Measurements from ENCODE around the gene VCL. TPM values are rescaled to one million over a fixed set of nuclear protein-coding genes. Genes with fewer than 3 reads are reported as not detected.

The VCL gene
- total RNA-seq, 1 experiment from 2014 or later: 176 TPM

GRCh38 chr10:74035303-74035702 lies 37.4 kb downstream of the VCL start:
- Histone ChIP-seq H3K9me3 (ENCODE audit: low read depth, low read length, poor library complexity, severe bottlenecking) (no peaks in the 10 kb centered on the region), H3K27me3 (replicated peaks; ENCODE audit: insufficient read depth, low read depth, low read length, poor library complexity) (no peaks in the 10 kb centered on the region), H3K4me3 (ENCODE audit: low read depth, low read length, poor library complexity, severe bottlenecking) (no peak overlapping the region), H3K27ac (ENCODE audit: low read depth, low read length, poor library complexity, severe bottlenecking) (peak overlapping the region; percentile 46), H3K4me1 (ENCODE audit: insufficient read depth, low read length, poor library complexity, severe bottlenecking) (peaks cover 74% of the 10 kb centered on the region), H3K36me3 (ENCODE audit: insufficient read depth, low read length, poor library complexity, severe bottlenecking) (no peaks in the 10 kb centered on the region)
- peak; percentile 64 for DNase-seq (ENCODE audit: low spot score)
- CTCF ChIA-PET: interaction anchor here (1.0 to 1.3 kb wide), 2 partner anchors 9 to 13 kb away, joined by 3 to 4 read pairs; no protein-coding TSS in a partner anchor
- BruUV-seq (replicated peaks): no TSS peak
- TF ChIP-seq EZH2 (IDR thresholded peaks at IDR 0.05; ENCODE audit: borderline replicate concordance, low read depth, low read length, poor library complexity, severe bottlenecking): no peak
- TF ChIP-seq, protein P1, sequence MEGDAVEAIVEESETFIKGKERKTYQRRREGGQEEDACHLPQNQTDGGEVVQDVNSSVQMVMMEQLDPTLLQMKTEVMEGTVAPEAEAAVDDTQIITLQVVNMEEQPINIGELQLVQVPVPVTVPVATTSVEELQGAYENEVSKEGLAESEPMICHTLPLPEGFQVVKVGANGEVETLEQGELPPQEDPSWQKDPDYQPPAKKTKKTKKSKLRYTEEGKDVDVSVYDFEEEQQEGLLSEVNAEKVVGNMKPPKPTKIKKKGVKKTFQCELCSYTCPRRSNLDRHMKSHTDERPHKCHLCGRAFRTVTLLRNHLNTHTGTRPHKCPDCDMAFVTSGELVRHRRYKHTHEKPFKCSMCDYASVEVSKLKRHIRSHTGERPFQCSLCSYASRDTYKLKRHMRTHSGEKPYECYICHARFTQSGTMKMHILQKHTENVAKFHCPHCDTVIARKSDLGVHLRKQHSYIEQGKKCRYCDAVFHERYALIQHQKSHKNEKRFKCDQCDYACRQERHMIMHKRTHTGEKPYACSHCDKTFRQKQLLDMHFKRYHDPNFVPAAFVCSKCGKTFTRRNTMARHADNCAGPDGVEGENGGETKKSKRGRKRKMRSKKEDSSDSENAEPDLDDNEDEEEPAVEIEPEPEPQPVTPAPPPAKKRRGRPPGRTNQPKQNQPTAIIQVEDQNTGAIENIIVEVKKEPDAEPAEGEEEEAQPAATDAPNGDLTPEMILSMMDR (conservative IDR thresholded peaks at IDR 0.05; ENCODE audit: low read depth, low read length): peak; percentile 62
- intact Hi-C loops (cut with micrococcal nuclease; ENCODE audit: unreplicated experiment): no loop called here
- POLR2A ChIA-PET (ENCODE audit: low non-redundant PET): interaction anchor here (0.6 kb wide), 1 partner anchor 86 kb away, joined by 7 read pairs; no protein-coding TSS in a partner anchor

- no peak overlapping the region for H3K4me3 ChIP-seq (ENCODE audit: low read depth, low read length, poor library complexity, severe bottlenecking)
- intact Hi-C loops (cut with micrococcal nuclease; ENCODE audit: unreplicated experiment): no loop called here
- CTCF ChIA-PET: no interaction called here
- no peaks in the 10 kb centered on the region for H3K27me3 ChIP-seq (replicated peaks; ENCODE audit: insufficient read depth, low read depth, low read length, poor library complexity)
- TF ChIP-seq EZH2 (IDR thresholded peaks at IDR 0.05; ENCODE audit: borderline replicate concordance, low read depth, low read length, poor library complexity, severe bottlenecking): no peak
- TF ChIP-seq, protein P1 (conservative IDR thresholded peaks at IDR 0.05; ENCODE audit: low read depth, low read length): no peak
- peaks cover 68% of the 10 kb centered on the region for H3K4me1 ChIP-seq (ENCODE audit: insufficient read depth, low read length, poor library complexity, severe bottlenecking)
- no peak for DNase-seq (ENCODE audit: low spot score)
- no peaks in the 10 kb centered on the region for H3K36me3 ChIP-seq (ENCODE audit: insufficient read depth, low read length, poor library complexity, severe bottlenecking)
- H3K9me3 ChIP-seq (ENCODE audit: low read depth, low read length, poor library complexity, severe bottlenecking): no peaks in the 10 kb centered on the region
- no TSS peak for BruUV-seq (replicated peaks)
- no peak overlapping the region for H3K27ac ChIP-seq (ENCODE audit: low read depth, low read length, poor library complexity, severe bottlenecking)
- POLR2A ChIA-PET (ENCODE audit: low non-redundant PET): no interaction called here
These were observed 38.6 kb downstream of the VCL start for GRCh38 chr10:74036474-74036873.

DNA sequence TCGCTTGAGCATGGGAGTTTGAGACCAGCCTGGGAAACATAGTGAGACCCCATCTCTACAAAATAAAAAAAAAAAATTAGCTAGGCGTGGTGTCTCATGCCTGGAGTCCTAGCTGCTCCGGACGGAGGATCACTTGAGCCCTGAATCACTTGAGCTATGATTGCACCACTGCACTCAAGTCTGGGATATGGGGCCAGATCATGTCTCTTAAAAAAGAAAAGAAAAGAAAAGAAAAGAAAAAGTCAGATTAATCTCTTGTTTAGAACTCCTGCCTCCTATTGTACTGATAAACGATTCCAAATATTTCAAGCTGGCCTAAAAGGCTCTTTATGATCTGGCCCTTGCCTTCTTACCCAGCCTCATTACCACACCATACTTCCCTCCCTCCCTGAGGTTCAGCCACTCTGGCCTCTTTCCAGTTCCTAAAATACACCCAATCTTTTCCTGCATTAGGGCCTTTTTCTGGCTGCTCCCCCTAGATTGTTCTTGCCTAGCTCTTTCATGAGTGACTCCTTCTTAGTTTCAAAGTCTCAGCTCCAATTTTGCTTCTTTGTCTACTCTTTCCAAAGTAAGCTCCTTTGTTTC lies 41.7 kb downstream of the VCL start:
- no peak for TF ChIP-seq EZH2 (IDR thresholded peaks at IDR 0.05; ENCODE audit: borderline replicate concordance, low read depth, low read length, poor library complexity, severe bottlenecking)
- TF ChIP-seq, protein P1 (conservative IDR thresholded peaks at IDR 0.05; ENCODE audit: low read depth, low read length): no peak
- Histone ChIP-seq H3K27ac (ENCODE audit: low read depth, low read length, poor library complexity, severe bottlenecking) (peak overlapping the region; percentile 34), H3K27me3 (replicated peaks; ENCODE audit: insufficient read depth, low read depth, low read length, poor library complexity) (no peaks in the 10 kb centered on the region), H3K36me3 (ENCODE audit: insufficient read depth, low read length, poor library complexity, severe bottlenecking) (peaks cover 16% of the 10 kb centered on the region), H3K9me3 (ENCODE audit: low read depth, low read length, poor library complexity, severe bottlenecking) (no peaks in the 10 kb centered on the region), H3K4me1 (ENCODE audit: insufficient read depth, low read length, poor library complexity, severe bottlenecking) (peaks cover 40% of the 10 kb centered on the region), H3K4me3 (ENCODE audit: low read depth, low read length, poor library complexity, severe bottlenecking) (no peak overlapping the region)
- CTCF ChIA-PET: interaction anchor here (1.4 kb wide), 1 partner anchor 40 kb away, joined by 4 read pairs; no protein-coding TSS in a partner anchor
- POLR2A ChIA-PET (ENCODE audit: low non-redundant PET): no interaction called here
- no TSS peak for BruUV-seq (replicated peaks)
- intact Hi-C loops (cut with micrococcal nuclease; ENCODE audit: unreplicated experiment): no loop called here
- peak; percentile 37 for DNase-seq (ENCODE audit: low spot score)

All from A673 (cell line).